ENCODE measurements around the gene OR6Q1.

GRCh38 chr11:58061813-58062212, 31.1 kb downstream of the OR6Q1 start:
- TF ChIP-seq CTCF (IDR thresholded peaks at IDR 0.05) (no peak), POLR2A (IDR thresholded peaks at IDR 0.05) (no peak), POLR2AphosphoS5 (IDR thresholded peaks at IDR 0.05) (no peak)

All from breast epithelium (tissue), 3 donors.